Activated CD8-positive, alpha-beta T cell treated with anti-CD3 and anti-CD28 coated beads, Interleukin-2, amount 10 ng/mL, durations not matched to agents 7 days and 5 days (primary cell): Measurements from ENCODE around the gene SETD1B. TPM values are rescaled to one million over a fixed set of nuclear protein-coding genes. Genes with fewer than 3 reads are reported as not detected.
A peak's percentile ranks its signal among the peaks of the same experiment; 100 is the strongest.

Source experiments
- ATAC-seq: fragments of 150-1000 bp; cut with Tn5 transposase; one replicate; pipeline ENCODE4 v1.10.0; 2021; ENCODE audit warnings: moderate library complexity
- CTCF ChIA-PET: fragments of 350-600 bp; sonication (Branson Sonifier 250); formaldehyde crosslinking; loops from one replicate; lab custom pipeline; 2021; ENCODE audit warnings: antibody characterized with exemption; lab: Charles Lee
- POLR2A ChIA-PET: fragments of 350-600 bp; sonication (Branson Sonifier 250); formaldehyde crosslinking; loops from one replicate; lab custom pipeline; 2021; ENCODE audit warnings: antibody characterized with exemption; lab: Charles Lee
- DNase-seq: peaks from one replicate; pipeline ENCODE4 v3.0.0-alpha.2; 2020
- H3K27ac Mint-ChIP-seq: one replicate; pipeline ENCODE4 v1.8.0; 2021; ENCODE audit warnings: mild to moderate bottlenecking, mixed read lengths
- H3K27me3 Mint-ChIP-seq: one replicate; pipeline ENCODE4 v1.8.0; 2021; ENCODE audit warnings: low read depth, mixed read lengths
- H3K36me3 Mint-ChIP-seq: one replicate; pipeline ENCODE4 v1.8.0; 2021; ENCODE audit warnings: low read depth, mixed read lengths
- H3K4me1 Mint-ChIP-seq: one replicate; pipeline ENCODE4 v1.8.0; 2021; ENCODE audit warnings: low read depth, mixed read lengths
- H3K4me3 Mint-ChIP-seq: one replicate; pipeline ENCODE4 v1.8.0; 2021; ENCODE audit warnings: mild to moderate bottlenecking, mixed read lengths
- H3K9me3 Mint-ChIP-seq: one replicate; pipeline ENCODE4 v1.8.0; 2022; ENCODE audit warnings: mixed read lengths; ENCODE audit not compliant: insufficient read depth
- total RNA-seq, 2 experiments: library from RNA; stranded (reverse); gene quantifications; one replicate each; pipeline ENCODE4 v1.2.3, GENCODE V29; 2021

Gene SETD1B
- total RNA-seq, 2 experiments from 2014 or later: 30.0 to 30.9 TPM

- Mint-ChIP-seq H3K4me1 (no peaks in the 10 kb centered on the region), H3K27me3 (no peaks in the 10 kb centered on the region), H3K36me3 (peaks cover 62% of the 10 kb centered on the region), H3K9me3 (no peaks in the 10 kb centered on the region), H3K27ac (no peak overlapping the region), H3K4me3 (no peak overlapping the region)
- ATAC-seq: no peak
- ChIA-PET CTCF (interaction anchor here (0.8 to 1.9 kb wide), 3 partner anchors 10 to 61 kb away, joined by 3 to 8 read pairs (median 3); partner anchors contain the start of genes PSMD9 and RHOF), POLR2A (interaction anchor here (0.9 kb wide), 1 partner anchor 11 kb away, joined by 3 read pairs; no protein-coding TSS in a partner anchor)
- DNase-seq: no peak
Observed at GRCh38 chr12:121827351-121828099, 23.7 kb downstream of the SETD1B start.

- POLR2A ChIA-PET: no interaction called here
- DNase-seq (no peak), ATAC-seq (no peak)
- no peak overlapping the region for H3K27ac Mint-ChIP-seq
- CTCF ChIA-PET: interaction anchor here (1.2 to 1.9 kb wide), 2 partner anchors 9 to 34 kb away, joined by 3 to 8 read pairs; partner anchors contain the start of gene RHOF
- no peaks in the 10 kb centered on the region for H3K27me3 Mint-ChIP-seq
- H3K4me3 Mint-ChIP-seq: no peak overlapping the region
- no peaks in the 10 kb centered on the region for H3K4me1 Mint-ChIP-seq
- H3K36me3 Mint-ChIP-seq: peaks cover 63% of the 10 kb centered on the region
- H3K9me3 Mint-ChIP-seq: no peaks in the 10 kb centered on the region
Observed at GRCh38 chr12:121828306-121828705, 24.5 kb downstream of the SETD1B start.

DNA sequence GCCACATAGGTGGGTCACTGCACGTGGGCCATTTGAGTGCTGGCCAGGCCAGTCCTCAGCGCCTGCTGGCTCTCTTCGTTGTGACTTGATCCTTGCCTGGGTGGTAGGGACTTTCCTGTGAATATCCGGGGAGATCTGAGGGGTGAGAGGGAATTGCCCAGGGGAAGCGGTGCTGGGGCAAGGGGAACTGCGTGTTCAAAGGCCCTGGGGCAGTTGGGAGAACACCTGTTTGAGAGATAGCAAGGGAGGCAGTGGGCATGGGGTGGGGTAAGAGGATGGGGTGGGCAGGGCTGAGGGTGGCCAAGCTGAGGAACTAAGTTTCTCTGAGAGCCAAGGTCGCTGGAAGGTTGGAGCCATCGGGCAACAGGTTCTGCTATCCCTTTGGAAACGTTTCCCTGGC lies 25.0 kb downstream of the SETD1B start:
- Mint-ChIP-seq H3K27ac (no peak overlapping the region), H3K4me3 (no peak overlapping the region), H3K27me3 (no peaks in the 10 kb centered on the region), H3K36me3 (peaks cover 58% of the 10 kb centered on the region), H3K9me3 (no peaks in the 10 kb centered on the region), H3K4me1 (no peaks in the 10 kb centered on the region)
- no peak for DNase-seq
- ATAC-seq: no peak
- ChIA-PET CTCF (interaction anchor here (1.2 to 1.9 kb wide), 2 partner anchors 8 to 34 kb away, joined by 3 to 8 read pairs; partner anchors contain the start of gene RHOF), POLR2A (interaction anchor here (0.9 kb wide), 1 partner anchor 60 kb away, joined by 3 read pairs; the partner anchor contains the start of gene PSMD9)

DNA sequence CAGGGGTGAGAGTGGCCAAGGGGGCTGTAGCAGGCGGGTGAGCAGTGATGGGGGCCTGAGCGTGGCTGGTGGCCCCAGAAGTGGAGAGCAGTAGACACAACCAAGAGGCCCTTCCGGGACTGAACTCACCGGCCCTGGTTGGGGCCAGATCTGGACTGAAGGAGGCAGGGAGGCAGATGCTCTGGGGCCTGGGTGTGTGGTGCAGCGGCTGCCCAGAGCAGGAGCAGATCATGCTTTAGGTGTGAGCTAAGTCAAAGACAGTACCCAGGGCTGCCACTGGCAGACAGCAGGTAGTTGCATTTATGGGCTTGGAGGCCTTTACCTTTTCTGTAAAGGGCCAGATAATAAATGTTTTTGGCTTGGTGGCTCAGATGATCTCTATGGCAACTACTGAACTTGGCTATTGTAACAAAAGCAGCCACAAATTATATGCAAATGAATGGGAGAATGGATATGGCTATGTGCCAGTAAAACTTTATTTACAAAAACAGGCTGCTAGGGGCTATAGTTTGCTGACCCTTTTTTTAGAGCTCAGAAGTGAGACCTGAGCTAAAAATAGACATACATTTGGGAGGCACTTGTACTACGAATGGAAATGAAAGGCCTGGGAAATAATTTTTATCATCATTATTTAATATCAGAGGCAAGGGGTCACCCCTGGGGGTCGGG lies 25.6 kb downstream of the SETD1B start:
- ATAC-seq (no peak), DNase-seq (no peak)
- Mint-ChIP-seq H3K9me3 (no peaks in the 10 kb centered on the region), H3K4me3 (no peak overlapping the region), H3K27me3 (no peaks in the 10 kb centered on the region), H3K36me3 (peaks cover 56% of the 10 kb centered on the region), H3K27ac (peak overlapping the region; percentile 29), H3K4me1 (no peaks in the 10 kb centered on the region)
- CTCF ChIA-PET: interaction anchor here (0.6 to 1.4 kb wide), 2 partner anchors 17 to 35 kb away, joined by 3 read pairs; no protein-coding TSS in a partner anchor
- POLR2A ChIA-PET: interaction anchor here (0.9 kb wide), 1 partner anchor 59 kb away, joined by 3 read pairs; the partner anchor contains the start of gene PSMD9

DNA sequence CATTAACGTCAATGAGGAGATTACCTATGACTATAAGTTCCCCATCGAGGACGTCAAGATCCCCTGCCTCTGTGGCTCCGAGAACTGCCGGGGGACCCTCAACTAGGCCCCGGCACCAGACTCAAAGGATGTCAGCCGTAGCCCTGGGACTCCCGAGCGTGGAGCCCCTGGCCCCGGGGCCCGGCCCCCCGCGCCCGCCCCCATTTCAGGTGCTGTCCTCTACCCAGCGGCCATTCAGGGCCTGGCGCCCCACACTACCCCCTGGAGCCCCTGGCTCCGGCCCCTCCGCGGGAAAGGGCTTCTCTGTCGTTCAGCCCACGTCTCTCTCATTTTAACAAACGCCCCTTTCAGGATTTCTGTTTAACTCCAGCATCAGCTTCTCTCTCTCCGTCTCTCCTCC lies 26.3 kb downstream of the SETD1B start:
- Mint-ChIP-seq H3K9me3 (no peaks in the 10 kb centered on the region), H3K4me1 (no peaks in the 10 kb centered on the region), H3K36me3 (peaks cover 52% of the 10 kb centered on the region), H3K27ac (no peak overlapping the region), H3K27me3 (no peaks in the 10 kb centered on the region), H3K4me3 (no peak overlapping the region)
- DNase-seq (no peak), ATAC-seq (no peak)
- POLR2A ChIA-PET: no interaction called here
- CTCF ChIA-PET: interaction anchor here (0.6 to 1.4 kb wide), 2 partner anchors 18 to 35 kb away, joined by 3 read pairs; no protein-coding TSS in a partner anchor

GRCh38 chr12:121830588-121831265 lies 26.9 kb downstream of the SETD1B start:
- Mint-ChIP-seq H3K9me3 (no peaks in the 10 kb centered on the region), H3K27me3 (no peaks in the 10 kb centered on the region), H3K4me3 (no peak overlapping the region), H3K36me3 (peaks cover 49% of the 10 kb centered on the region), H3K27ac (no peak overlapping the region), H3K4me1 (no peaks in the 10 kb centered on the region)
- DNase-seq (no peak), ATAC-seq (no peak)
- ChIA-PET CTCF (interaction anchor here (1.4 kb wide), 1 partner anchor 18 kb away, joined by 3 read pairs; no protein-coding TSS in a partner anchor), POLR2A (no interaction called here)

GRCh38 chr12:121831571-121832245 lies 27.9 kb downstream of the SETD1B start:
- ATAC-seq (no peak), DNase-seq (no peak)
- H3K4me3 Mint-ChIP-seq: no peak overlapping the region
- H3K27ac Mint-ChIP-seq: no peak overlapping the region
- H3K27me3 Mint-ChIP-seq: no peaks in the 10 kb centered on the region
- ChIA-PET CTCF (no interaction called here), POLR2A (no interaction called here)
- no peaks in the 10 kb centered on the region for H3K9me3 Mint-ChIP-seq
- H3K4me1 Mint-ChIP-seq: no peaks in the 10 kb centered on the region
- H3K36me3 Mint-ChIP-seq: peaks cover 42% of the 10 kb centered on the region

- Mint-ChIP-seq H3K27me3 (no peaks in the 10 kb centered on the region), H3K9me3 (no peaks in the 10 kb centered on the region), H3K4me3 (no peak overlapping the region), H3K36me3 (peaks cover 2% of the 10 kb centered on the region), H3K27ac (no peak overlapping the region), H3K4me1 (peaks cover 19% of the 10 kb centered on the region)
- POLR2A ChIA-PET: interaction anchor here (0.8 to 1.6 kb wide), 4 partner anchors 11 to 38 kb away, joined by 3 to 4 read pairs (median 3); no protein-coding TSS in a partner anchor
- DNase-seq: no peak
- CTCF ChIA-PET: interaction anchor here (1.0 to 5.8 kb wide), 5 partner anchors 10 to 51 kb away, joined by 3 to 44 read pairs (median 14); partner anchors contain the start of genes PSMD9 and RHOF
- ATAC-seq: no peak
Observed at GRCh38 chr12:121837680-121838079, 33.9 kb downstream of the SETD1B start.

GRCh38 chr12:121838126-121838525 lies 34.3 kb downstream of the SETD1B start:
- Mint-ChIP-seq H3K4me3 (no peak overlapping the region), H3K9me3 (no peaks in the 10 kb centered on the region), H3K27ac (no peak overlapping the region), H3K27me3 (no peaks in the 10 kb centered on the region), H3K4me1 (peaks cover 19% of the 10 kb centered on the region), H3K36me3 (peaks cover 2% of the 10 kb centered on the region)
- CTCF ChIA-PET: interaction anchor here (1.1 to 5.8 kb wide), 5 partner anchors 22 to 51 kb away, joined by 3 to 44 read pairs (median 14); partner anchors contain the start of genes PSMD9 and RHOF
- ATAC-seq (no peak), DNase-seq (no peak)
- POLR2A ChIA-PET: interaction anchor here (0.8 to 1.6 kb wide), 4 partner anchors 11 to 39 kb away, joined by 3 to 4 read pairs (median 3); no protein-coding TSS in a partner anchor

DNA sequence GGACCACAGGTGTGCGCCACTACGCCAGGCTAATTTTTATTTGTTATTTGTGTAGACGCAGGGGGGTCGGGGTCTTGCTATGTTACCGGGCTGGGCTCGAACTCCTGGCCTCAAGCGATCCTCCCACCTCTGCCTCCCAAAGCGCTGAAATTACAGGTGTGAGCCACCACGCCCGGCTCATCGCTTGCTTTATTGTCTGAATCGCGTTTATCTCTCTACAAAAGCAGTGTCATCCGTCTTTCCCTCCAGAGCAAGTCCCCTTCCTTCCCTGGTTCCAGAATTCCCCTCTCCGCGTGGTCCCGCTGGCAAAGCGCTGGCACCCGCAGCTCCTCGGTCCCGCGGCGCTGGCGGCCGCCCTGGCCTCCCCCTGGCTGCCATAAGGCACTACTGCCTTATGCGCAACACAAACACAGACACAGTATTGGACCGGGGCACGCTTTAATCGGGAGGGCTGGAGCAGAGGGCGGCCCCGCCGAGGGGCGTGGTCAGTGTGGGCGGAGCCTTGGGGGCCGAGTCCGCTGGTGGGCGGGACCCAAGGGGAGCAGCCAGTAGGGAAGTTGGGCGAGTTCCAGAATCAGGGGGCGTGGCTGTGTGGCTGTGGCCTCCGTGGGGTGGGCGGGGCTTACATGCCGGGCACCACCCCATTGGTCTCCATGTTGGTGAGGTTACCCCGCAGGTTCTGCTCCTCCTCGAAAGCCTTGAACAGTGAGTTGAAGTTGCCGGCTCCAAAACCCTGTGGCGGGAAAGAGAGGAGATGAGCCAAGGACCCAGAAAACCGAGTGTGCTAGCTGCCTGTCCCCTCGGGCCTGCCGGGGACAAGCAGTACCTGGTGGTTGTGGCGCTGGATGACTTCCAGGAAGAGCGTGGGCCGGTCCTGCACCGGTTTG lies 35.5 kb downstream of the SETD1B start:
- Mint-ChIP-seq H3K27ac (peak overlapping the region; percentile 96), H3K9me3 (no peaks in the 10 kb centered on the region), H3K4me3 (peak overlapping the region; percentile 99), H3K27me3 (no peaks in the 10 kb centered on the region), H3K36me3 (peaks cover 2% of the 10 kb centered on the region), H3K4me1 (peaks cover 22% of the 10 kb centered on the region)
- POLR2A ChIA-PET: interaction anchor here (0.6 to 1.0 kb wide), 2 partner anchors 38 to 45 kb away, joined by 3 read pairs; partner anchors contain the start of gene RHOF
- ATAC-seq: peak; percentile 99
- CTCF ChIA-PET: interaction anchor here (1.0 to 5.8 kb wide), 5 partner anchors 22 to 49 kb away, joined by 3 to 44 read pairs (median 4); partner anchors contain the start of genes PSMD9 and RHOF
- DNase-seq: peak; percentile 99
